HS-5 (cell line): ENCODE results near the gene B4GALNT4.
"Not testable (repeated sequence)": the region's sequence is repeated elsewhere in the genome, so short reads cannot be mapped to it uniquely, and the experiment has no call there.

Source experiments
- DNase-seq: peaks from one replicate; pipeline ENCODE4 v3.0.0-alpha.2; 2012; ENCODE audit warnings: low read depth

The B4GALNT4 gene, protein sequence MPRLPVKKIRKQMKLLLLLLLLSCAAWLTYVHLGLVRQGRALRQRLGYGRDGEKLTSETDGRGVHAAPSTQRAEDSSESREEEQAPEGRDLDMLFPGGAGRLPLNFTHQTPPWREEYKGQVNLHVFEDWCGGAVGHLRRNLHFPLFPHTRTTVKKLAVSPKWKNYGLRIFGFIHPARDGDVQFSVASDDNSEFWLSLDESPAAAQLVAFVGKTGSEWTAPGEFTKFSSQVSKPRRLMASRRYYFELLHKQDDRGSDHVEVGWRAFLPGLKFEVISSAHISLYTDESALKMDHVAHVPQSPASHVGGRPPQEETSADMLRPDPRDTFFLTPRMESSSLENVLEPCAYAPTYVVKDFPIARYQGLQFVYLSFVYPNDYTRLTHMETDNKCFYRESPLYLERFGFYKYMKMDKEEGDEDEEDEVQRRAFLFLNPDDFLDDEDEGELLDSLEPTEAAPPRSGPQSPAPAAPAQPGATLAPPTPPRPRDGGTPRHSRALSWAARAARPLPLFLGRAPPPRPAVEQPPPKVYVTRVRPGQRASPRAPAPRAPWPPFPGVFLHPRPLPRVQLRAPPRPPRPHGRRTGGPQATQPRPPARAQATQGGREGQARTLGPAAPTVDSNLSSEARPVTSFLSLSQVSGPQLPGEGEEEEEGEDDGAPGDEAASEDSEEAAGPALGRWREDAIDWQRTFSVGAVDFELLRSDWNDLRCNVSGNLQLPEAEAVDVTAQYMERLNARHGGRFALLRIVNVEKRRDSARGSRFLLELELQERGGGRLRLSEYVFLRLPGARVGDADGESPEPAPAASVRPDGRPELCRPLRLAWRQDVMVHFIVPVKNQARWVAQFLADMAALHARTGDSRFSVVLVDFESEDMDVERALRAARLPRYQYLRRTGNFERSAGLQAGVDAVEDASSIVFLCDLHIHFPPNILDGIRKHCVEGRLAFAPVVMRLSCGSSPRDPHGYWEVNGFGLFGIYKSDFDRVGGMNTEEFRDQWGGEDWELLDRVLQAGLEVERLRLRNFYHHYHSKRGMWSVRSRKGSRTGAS

DNA sequence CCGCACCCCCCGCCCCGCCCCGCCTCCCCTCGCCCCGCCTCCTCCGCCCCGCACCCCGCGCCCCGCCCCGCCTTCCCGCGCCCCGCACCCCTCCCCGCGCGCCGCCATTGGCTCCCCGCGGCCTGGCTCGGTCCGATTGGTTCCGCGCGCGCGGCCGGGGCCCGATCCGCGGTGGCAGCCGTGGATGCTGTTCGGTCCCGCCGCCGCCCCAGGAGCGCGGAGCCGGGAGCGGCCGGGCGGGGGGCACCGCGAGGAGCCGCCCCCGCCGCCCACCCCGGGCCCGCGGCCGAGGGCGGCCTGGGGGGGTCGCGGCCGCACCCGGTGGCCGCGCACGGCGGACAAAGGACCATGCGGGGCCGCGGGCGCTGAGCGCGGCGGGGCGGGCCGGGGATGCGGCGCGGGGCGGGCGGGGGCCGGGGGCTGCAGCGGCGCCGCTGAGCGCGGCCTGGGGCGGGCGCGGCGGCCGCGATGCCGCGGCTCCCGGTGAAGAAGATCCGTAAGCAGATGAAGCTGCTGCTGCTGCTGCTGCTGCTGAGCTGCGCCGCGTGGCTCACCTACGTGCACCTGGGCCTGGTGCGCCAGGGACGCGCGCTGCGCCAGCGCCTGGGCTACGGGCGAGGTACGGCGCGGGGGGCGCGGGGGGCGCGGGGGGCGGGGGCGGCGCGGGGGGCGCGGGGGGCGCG lies at the start of gene B4GALNT4:
B4GALNT4 (plus strand) TSS at position 164 of the 683 bp plus-strand sequence; CDS start at position 469, 305 bp downstream.
- DNase-seq, result no peak

DNA sequence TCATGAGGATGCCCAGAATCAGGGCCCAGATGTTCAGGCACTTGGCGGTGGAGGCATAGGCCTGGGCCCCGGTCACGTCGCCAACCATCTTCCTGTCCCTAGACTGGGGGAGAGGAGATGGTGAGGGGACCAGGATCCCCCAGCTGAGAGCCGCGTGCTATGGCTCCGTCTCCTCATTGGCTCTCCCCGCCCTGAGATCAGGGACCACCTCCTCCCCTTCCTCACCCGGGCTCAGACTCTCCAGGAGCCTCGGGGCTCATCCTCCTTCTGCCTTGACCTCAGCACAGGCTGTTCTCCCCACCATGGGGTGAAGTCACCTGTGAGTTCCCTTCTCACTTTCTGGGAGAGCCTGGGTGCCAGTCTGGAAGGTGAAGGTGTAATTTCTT lies 49.4 kb upstream of the B4GALNT4 start:
- DNase-seq, result not testable (repeated sequence)

DNA sequence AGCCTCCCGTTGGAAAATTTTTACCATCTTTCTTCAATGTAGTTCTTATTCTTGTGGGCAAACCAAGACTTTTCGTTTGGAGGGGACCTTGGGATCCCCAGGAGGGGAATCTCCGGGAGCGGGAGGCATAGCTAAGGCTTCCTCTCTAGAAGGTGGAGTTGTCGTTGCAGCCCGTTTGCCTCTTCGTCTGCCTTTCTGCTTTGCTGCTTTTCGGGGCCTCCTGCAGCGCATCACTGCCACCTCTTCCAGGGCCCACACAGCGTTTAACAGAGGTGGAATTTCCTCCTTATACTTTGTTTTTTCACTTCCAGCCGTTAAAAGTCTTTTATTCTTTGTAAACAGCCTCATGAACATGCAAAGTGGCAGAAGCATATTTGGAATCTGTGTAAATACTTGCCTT lies 45.1 kb upstream of the B4GALNT4 start:
- no peak for DNase-seq

DNA sequence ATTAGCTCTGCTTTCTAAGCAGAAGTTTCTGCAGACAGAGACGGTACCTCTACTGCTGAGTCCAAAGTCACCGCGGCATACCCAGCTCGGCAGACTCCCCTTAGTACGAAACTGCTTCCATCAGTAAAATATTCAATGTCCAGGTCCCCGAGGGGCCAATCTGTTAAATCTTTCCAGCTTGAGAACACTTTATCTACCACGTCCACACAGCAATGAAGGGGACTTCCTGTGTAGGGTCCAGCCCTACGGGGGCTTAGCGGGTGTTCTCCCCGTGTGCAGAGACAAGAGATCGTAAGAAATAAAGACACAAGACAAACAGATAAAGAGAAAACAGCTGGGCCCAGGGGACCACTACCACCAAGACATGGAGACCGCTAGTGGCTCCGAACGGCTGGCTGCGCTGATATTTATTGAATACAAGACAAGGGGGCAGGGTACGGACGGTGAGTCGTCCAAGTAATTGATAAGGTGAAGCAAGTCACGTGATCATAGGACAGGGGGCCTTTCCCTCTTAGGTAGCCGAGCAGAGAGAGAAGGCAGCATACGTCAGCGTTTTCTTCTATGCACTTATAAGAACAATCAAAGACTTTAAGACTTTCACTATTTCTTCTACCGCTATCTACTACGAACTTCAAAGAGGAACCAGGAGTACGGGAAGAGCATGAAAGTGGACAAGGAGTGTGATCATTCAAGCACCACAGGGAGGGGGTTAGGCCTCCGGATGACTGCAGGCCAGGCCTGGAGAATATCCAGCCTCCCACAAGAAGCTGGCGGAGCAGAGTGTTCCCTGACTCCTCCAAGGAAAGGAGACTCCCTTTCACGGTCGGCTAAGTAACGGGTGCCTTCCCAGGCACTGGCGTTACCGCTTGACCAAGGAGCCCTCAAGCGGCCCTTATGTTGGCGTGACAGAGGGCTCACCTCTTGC lies 44.4 kb upstream of the B4GALNT4 start:
- not testable (repeated sequence) for DNase-seq

DNA sequence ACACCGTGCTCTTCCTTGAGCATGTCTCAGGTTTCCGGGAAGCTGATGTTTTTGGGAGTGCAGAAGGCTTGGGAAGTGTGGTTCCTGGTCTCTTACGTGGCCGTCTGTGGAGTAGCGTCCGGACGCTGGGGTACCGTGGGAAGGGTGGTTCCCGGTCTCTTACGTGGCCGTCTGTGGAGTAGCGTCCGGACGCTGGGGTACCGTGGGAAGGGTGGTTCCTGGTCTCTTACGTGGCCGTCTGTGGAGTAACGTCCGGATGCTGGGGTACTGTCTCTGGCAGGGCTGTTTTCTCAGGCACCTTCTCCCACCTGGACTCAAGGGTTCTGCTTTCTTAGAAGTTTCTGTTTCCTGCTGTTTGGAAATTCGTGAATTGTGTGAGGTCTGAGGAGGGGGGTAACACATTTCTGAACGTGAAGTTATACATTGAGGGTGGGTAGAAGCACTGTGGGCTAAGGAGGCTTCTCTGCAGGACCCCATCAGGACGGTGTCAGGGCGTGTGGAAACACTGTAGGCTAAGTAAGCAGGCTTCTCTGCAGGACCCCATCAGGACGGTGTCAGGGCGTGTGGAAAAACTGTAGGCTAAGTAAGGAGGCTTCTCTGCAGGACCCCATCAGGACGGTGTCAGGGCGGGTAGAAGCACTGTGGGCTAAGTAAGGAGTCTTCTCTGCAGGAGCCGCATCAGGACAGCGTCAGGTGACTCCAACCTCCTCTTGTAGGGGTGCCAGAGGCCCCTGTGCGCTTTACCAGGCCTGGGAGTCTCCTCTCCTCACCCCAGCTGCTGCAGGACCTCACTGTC lies 43.3 kb upstream of the B4GALNT4 start:
- no peak for DNase-seq

DNA sequence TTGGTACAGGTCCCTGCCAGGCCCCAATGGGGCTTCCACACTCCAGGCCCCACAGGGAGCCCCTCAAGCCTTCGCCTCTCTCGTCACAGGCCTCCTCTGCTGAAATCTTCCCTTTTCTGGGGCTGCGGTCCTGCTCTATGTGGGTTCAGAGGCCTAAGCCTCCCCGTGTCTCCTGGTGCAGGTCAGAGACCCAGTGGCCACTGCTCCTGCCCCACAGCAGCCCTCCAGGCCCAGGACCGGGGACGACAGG lies 42.8 kb upstream of the B4GALNT4 start:
- no peak for DNase-seq

DNA sequence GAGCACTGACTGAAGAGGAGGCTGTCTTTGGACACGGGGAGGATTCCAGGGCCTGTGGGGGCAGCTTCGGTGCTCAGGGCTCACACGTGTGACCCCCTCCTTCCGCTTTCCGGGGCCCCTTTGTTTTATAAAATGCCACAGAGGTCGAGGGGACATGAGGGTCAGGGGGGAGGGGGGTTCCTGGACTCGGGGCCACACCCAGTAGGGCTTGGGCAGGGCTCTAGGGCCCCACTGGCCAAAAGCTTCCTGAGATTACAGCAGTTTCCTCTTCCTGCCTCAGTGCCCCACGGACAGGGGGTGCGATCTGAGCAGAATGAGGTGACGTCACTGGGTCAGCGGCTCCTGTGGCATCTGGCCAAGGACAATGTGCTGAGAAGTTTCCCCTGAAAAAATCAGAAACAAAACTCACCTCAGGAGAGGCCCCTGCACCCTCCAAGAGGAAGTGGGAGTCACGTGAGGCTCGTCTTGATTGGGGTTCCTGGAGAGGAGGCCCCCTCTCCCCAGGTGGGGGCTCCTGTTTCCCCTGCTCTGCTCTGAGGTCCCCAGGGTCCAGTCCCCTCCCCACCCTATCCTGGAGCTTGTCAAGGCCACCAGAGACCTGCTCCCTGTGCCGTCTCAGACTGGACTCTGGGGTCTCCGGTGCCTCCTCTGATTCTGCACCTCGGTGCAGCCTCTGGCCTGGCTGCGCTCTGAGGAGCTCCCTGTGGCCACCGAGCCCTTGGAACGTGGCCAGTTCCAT lies 42.3 kb upstream of the B4GALNT4 start:
- no peak for DNase-seq

DNA sequence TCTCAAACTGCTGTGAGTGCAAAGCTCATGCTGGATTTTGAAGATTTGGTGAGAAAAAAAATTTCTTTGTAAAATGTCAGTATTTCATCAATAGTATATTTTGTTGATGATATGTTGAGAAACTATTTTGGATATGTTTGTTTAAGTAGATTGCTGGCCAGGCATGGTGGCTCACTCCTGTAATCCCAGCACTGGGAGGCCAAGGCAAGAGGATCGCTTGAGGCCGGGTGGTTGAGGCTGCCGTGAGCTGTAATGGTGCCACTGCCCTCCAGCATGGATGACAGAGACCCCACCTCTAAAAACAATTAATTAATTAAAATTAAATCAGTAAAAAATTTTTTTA lies 41.7 kb upstream of the B4GALNT4 start:
- DNase-seq, result no peak

DNA sequence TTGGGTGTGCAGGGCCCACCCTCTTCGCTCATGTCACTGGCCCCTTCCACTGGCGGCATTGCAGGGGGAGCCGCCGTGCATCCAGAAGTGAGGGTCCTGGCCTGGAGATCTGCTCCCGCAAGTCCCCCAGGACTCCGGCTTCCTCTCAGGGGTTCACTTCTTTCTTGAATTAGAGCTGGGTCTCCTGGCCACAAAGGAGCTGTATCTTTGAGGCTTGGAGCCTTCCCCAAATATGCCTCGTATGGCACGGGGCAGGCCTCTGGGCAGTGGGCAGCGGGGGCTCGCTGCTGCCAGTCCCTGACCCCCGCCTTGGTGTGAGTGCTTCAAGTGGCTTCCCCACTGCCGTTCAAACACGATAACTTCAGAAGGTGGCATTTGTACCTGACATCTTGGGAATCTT lies 41.3 kb upstream of the B4GALNT4 start:
- no peak for DNase-seq

DNA sequence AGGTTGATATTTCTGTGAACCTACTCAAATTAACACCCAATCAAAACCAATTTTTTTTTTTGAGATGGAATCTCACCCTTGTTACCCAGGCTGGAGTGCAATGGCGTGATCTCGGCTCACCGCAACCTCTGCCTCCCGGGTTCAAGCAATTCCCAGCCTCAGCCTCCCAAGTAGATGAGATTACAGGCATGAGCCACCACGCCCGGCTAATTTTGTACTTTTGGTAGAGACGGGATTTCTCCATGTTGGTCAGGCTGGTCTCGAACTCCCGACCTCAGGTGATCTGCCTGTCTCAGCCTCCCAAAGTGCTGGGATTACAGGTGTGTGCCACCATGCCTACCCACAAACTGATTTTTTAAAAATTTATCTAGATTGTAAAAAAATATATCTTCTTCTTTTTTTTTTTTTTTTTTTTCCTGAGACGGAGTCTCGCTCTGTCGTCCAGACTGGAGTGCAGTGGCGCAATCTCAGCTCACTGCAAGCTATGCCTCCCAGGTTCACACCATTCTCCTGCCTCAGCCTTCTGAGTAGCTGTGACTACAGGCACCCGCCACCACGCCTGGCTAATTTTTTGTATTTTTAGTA lies 40.7 kb upstream of the B4GALNT4 start:
- DNase-seq, result not testable (repeated sequence)

DNA sequence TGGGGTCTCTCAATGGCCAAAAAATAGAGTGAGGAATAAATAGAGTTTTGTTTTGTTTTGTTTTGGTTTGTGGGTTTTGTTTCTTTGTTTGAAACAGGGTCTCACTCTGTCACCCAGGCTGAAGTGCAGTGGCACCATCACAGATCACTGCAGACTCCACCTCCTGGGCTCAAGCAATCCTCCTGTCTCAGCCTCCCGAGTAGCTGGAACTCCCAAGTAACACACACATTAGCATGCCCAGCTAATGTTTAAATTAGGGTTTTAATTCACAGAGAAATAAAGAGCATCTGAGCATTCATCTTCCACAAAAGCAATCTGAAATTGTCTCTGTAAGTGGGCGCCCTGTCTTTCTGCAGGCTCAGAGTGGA lies 39.4 kb upstream of the B4GALNT4 start:
- DNase-seq, result no peak

DNA sequence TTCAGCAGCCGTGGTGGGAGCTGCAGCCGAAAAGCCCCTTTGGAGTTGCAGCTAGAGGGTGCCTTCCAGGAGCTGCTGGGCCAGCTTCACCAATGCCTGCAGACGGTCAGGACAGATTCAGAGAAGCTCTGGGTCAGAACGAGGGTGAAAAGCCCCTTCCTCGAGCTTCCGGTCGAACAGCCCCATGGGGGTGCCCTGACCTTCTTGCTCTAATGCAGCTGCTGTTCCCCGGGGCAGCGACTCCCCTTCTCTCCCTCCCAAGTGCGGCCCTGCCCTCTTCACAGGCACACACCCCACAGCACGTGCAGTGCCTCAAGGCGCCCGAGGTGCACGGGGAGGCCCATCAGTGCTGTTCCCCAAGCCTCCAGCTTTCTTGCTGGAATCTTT lies 39.0 kb upstream of the B4GALNT4 start:
- DNase-seq, result no peak

DNA sequence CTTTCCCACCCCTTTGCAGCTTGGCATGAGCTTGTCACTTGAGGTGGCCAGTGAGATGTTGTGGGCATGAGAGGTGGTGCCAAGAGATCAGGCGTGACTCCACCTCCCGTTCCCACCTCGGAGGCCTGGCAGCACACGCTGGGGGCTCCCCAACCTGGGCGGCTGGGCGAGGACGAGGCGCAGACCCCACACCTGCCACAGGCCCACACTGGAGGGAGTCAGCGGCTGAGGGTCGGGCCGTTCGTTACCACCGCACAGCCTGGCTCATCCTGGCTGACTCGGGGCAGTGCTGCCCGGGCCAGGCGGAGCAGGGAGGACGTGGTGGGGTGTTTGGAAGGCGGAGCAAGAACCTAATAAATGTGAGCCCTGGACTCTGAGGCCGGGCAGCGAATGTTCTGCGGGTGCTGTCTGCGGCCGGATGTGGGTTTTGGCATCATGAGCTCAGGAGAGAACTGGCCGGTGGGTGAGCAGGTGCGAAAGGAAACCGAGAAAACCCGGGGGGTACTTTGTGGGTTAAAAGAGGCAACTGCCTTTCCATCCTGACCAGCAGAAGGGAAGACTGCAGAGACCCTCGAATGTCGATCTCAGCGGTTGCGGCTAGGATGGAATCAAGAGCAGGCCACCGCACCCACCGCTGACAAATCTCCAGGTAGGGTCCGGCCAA lies 38.5 kb upstream of the B4GALNT4 start:
- no peak for DNase-seq

DNA sequence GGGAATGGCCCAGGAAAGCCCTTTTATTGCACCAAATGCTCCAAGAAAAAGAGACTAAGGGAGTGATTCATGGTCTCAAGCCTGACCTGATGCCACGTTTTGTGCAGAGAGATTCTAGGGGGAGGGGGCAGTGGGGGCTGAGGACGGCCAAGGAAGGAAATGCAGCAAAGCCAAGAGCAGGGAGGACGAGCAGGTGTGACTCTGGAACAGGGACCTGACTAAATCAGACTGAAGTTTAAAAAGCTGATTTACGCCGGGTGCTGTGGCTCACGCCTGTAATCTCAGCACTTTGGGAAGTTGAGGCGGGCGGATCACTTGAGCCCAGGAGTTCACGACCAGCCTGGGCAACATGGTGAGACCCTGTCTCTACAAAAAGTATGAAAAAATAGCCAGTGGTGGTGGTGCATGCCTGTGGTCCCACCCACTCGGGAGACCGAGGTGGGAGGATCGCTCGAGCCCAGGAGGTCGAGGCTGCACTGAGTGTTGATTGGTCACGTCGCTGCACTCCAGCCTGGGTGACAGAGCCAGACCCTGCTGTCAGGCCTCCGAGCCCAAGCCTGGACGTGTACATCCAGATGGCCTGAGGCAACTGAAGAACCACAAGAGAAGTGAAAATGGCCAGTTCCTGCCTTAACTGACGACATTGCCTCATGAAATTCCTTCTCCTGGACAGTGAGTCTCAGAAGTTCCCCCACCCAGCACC lies 37.8 kb upstream of the B4GALNT4 start:
- no peak for DNase-seq

DNA sequence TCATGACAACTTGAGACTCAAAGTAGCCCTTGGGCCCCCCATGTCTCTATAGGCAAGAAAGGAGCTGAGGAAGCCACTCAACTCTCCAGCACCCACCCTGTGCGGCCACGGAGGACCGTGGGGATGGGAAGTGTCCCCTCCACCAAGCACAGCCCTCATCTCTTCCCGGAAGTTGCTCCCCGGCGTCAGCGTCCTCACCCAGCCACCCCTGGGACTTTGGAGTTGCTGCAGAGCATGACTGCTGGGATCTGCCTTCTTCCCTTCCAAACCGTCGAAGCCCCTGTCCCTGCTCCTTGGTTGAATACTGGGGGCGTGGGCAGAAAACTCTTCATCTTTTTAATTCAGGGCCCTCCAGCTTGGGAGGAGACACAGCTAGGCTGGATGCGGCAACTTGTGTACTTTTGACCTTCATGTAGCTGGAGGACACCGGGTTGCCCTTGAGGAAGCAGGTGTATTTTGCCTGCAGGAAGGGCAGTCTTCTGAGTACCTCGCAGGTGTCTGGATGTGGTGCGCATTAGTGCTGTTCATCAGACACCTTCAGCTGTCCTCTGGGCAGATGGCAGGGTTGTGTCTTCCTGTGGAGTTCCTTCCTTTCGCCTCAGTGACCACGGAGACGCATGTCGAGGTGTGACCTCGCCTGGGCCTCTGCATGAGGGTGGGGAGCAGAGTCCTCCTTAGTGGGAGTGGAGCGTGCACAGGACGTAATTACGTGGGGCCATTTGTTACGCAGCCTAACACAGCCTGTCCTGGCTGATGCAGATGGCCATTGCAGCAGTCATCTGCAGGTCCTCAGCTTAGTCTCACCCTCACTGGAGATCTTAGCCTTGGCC lies 36.4 kb upstream of the B4GALNT4 start:
- no peak for DNase-seq

DNA sequence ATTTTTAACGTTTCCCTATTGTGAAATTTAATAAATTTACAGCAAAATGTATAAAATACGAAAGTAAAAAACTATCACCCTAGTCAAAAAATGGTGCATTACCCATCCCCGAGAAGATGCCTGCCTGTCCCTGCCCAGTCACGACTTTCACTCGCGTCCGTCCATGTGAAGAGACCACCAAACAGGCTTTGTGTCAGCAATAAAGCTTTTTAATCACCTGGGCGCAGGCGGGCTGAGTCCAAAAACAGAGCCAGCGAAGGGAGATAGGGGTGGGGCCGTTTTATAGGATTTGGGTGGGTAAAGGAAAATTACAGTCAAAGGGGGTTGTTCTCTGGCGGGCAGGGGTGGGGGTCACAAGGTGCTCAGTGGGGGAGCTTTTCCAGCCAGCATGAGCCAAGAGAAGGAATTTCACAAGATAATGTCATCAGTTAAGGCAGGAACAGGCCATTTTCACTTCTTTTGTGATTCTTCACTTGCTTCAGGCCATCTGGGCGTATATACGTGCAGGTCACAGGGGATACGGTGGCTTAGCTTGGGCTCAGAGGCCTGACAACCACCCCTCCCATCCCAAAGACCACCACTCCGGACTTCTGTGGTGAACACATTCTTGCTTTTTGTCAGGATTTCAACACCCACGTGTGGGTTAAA lies 35.6 kb upstream of the B4GALNT4 start:
- not testable (repeated sequence) for DNase-seq
